IPS DF 4.7 (cell line): ENCODE data around the gene SLC25A1.
"Not testable (repeated sequence)": the region's sequence is repeated elsewhere in the genome, so short reads cannot be mapped to it uniquely, and the experiment has no call there.

Experiments used
- DNase-seq: peaks from one replicate; pipeline ENCODE4 v3.0.0-alpha.2; 2013; ENCODE audit warnings: low spot score; ENCODE audit errors: extremely low read depth

Gene SLC25A1

GRCh38 chr22:19167106-19167869 is 11.2 kb downstream of the SLC25A1 start:
- no peak for DNase-seq

- DNase-seq: no peak
Observed at GRCh38 chr22:19166421-19166820, 12.1 kb downstream of the SLC25A1 start.

- no peak for DNase-seq
Observed at GRCh38 chr22:19164425-19164824, 14.1 kb downstream of the SLC25A1 start.

DNA sequence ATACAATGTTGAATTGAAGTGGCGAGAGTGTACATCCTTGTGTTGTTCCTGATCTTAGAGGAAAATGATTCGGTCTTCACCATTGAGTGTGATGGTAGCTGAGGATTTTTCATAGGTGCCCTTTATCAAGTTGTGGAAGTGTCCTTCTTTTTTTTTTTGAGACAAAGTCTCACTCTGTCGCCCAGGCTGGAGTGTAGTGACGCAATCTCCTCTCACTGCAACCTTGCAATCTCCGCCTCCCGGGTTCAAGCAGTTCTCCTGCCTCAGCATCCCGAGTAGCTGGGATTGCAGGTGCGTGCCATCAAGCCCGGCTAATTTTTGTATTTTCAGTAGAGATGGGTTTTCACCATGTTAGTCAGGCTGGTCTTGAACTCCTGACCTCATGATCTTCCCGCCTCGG is 19.9 kb downstream of the SLC25A1 start:
- DNase-seq: not testable (repeated sequence)

GRCh38 chr22:19156109-19156508 is 22.4 kb downstream of the SLC25A1 start:
- DNase-seq: not testable (repeated sequence)

DNA sequence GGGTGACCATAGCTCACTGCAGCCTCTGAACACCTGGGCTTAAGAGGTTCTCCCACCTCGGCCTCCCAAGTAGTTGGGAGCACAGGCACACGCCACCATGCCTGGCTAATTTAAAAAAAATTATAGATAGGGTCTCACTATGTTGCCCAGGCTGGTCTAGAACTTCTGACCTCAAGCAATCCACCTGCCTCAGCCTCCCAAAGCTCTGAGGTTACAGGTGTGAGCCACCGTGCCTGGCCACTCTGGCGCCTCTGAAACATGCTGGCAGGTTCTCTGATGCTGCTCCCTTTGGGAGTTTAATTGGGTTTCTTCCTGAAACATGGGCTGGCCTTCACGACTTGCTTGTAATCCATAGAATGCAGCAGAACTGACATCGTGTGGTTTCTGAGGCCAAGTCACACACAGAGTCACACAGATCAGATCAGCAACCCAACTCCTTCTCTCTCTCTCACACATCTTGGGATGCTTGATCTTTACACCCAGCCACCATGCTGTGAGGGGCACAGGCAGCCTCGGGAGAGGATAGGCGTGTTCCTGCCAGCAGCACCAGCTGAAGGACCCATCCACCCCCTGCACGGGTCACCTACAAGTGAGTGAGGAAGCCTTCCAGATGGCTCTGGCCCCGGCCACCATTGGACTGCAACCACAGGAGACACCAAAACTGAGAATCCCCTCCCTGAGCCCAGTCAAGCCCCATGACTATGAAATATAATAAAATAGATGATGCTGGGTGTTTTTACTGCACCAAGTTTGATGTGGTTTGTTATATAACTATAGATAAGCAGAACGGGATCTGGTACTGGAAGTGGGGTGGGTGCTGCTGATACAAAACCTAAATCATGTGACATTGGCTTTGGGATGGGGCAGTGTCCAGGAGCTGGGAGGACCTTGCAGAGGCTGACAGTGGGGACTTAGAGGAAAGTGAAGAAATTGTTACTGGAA is 25.3 kb downstream of the SLC25A1 start:
- no peak for DNase-seq

GRCh38 chr22:19151329-19152191 is 27.0 kb downstream of the SLC25A1 start:
- DNase-seq: no peak

DNA sequence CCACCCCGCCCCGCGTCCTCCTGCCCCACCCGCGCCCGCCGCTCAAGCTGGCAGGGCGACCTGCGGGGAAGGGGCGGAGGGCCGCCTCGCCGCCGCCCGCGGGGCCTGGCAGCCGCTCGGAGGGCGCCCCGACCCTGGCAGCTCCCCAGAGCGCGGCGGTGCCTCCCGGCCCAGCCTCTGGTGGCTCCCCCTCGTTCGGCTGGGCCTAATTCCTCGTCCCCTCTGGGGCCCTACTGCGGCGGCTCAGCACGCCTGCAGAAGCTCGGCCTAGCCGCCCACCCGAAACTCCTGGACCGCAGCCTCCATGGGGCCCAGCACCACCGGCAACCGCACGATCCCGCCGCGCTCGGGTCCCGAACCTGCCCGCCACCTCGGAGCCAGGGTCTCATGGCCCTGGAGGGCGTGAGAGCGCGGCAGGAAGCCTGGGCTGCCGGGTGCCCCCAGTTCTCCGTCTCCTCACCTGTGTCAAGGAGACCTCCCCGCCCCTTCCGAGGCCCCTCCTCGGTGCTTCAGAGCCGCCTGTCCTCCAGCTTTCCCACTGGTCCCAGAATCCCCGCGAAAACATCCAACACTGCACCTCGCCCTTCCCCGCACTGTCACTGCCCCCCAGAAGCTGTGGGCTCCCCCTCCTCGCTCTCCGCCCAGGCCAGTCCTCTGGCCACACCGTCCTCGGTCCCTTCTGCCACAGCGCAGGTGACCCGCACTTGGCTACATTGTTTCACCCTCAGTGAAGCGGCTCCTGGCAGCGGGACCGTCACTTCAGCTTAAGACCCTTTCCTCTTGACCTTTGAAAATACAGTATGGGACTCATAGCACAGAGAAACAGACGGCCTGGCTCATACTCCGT is 27.8 kb downstream of the SLC25A1 start:
- no peak for DNase-seq

GRCh38 chr22:19149991-19150390 is 28.5 kb downstream of the SLC25A1 start, which contains the start of gene GSC2:
Gene GSC2, minus strand, starts transcription at chr22:19150292. Its CDS starts 9 bp downstream, at chr22:19150283.
- DNase-seq: no peak

DNA sequence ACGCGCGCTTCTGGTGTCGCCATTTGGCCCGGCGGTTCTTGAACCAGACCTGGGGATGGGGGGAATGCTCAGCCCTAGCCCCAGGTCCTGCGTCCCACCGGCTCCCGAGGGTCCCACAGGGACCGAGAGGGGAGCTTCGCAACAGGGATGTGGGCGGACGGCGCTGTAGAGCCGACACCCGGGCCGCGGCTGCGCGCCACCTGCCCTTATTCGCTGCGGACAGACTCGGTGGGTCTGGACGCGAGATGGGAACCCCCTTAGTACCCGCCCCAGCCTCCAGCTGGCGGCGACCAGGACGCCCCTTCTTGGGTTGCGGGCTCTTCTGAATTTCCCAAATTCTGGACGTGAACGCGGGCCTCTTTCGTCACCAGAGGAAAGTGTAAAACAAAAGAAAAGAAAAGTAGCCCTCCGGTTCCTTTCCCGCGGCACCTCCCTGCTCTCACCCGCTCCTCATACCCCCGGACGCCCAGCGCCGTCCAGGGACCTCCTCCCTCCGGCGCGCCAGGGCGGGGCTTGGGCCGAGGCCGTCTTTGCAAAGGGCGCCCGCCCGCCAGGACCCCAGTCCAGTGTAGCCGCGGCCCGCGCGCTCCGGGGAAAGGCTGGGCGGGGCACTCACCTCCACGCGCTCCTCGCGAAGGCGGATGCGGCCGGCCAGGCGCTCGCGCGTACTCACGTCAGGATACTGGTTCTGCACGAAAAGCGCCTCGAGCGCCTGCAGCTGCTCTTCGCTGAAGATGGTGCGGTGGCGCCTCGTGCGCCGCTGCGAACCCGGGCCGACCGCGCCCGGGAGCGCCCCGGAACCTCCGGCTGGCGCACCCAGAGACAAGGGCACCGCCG is 29.3 kb downstream of the SLC25A1 start:
- no peak for DNase-seq

DNA sequence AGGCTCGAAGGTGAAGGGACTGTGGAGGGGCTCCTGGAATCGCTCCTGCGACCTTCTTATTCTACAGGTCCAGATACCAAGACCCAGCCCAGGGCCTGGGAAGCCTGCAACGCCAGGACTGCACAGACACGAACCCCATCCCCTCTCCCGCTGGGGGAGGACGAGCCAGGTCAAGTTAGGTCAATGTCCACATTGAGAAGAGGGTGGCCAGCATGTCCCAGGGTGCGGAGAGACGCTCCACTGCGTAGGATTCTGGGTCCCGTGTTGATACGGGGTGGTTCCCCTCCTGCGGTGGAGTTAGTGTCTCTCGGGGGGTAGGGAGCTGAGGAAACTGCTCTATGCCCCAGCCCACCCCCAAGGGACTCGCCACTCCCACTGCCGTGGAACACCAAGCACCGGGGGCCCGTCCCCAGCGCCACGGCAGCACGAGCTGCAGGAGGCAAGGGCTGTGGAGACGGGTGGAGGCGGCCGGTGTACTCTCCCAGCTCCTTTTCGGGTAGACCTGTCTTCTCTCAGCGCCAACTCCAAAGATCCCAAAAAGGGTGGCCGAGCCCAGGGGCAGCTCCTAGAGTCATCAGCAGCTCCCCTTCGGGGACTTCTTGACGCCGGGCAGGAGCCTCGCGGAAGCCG is 30.0 kb downstream of the SLC25A1 start:
- DNase-seq: no peak

- no peak for DNase-seq
Observed at GRCh38 chr22:19147195-19147780, 31.2 kb downstream of the SLC25A1 start.

- DNase-seq: no peak
Observed at GRCh38 chr22:19146215-19146968, 32.1 kb downstream of the SLC25A1 start.

DNA sequence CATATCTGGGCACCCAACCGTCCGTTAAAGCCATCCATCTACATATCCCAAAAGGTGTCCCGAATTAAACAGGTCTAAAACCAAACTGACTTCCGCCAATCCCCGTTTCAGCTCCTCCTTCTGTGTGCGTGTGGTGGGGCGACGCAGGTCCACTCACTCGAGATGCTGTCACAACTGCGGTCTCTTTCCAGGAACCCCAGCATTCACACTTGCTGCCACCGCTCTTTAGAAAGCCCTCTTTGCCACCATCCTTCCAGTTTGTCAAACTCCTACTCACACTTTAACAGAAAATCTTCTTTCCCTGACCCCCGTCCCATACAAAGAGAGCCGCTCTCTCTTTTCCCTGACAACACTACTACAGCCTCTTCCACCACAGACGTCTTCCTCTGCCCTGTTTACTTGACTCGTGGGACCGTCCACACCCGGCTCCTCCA is 34.6 kb downstream of the SLC25A1 start:
- DNase-seq: no peak

DNA sequence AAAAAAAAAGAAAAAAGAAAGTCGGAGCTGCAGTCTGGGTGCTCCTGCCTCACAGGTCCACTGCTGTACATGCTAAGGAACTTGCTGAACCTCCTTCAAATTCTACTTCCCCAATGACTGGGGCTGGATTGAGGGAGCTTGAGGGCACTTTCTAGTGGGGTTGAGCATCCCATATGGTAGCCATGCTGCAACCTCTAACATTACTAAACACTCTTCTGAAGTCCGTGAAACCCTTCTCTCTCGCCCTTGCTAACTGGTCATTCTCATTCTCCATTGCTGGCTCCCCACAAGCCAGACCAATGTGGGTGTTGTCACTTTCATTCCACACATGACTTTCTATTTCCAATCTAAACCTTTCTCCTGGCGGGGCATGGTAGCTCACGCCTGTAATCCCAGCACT is 35.3 kb downstream of the SLC25A1 start:
- DNase-seq: no peak

- no peak for DNase-seq
Observed at GRCh38 chr22:19142394-19142793, 36.1 kb downstream of the SLC25A1 start.

- no peak for DNase-seq
Observed at GRCh38 chr22:19139974-19140373, 38.6 kb downstream of the SLC25A1 start.

DNA sequence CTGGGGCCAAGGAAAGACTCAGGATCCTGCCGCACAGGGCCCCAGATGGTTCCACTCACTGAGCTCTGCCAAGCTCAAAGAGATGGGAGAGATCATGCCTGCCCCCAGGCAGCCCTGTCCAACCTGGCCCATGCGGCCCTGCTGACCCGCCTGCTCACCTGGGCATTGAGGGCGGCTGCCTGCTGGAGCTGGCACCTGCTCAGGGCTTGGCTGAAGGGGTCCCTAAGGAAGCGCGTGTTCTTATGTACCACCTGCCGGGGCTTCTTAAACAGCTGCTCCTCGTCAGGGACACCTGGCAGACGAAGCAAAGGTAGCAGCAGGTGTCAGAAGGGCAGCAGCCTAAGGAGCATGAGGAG is 39.6 kb downstream of the SLC25A1 start:
- DNase-seq: no peak
